ENCODE data around the gene TMEM45B. TPM values are rescaled to one million over a fixed set of nuclear protein-coding genes. Genes with fewer than 3 reads are reported as not detected.

TMEM45B gene
- total and polyA plus RNA-seq, 2 of the 13 experiments (the other 11 are each of a cell fraction or from before 2014, with no cell fraction given) = 29.1 to 181 TPM

- TF ChIP-seq RBFOX2 (IDR thresholded peaks at IDR 0.05; ENCODE audit: low read depth, low read length) = 0 out of 2 replicates have a peak, but pooled peaks have one; percentile 37
- TF ChIP-seq HMG20A (CRISPR knock-in tag; IDR thresholded peaks at IDR 0.05; ENCODE audit: borderline replicate concordance) = peak; percentile 88
- TF ChIP-seq AKAP8 (CRISPR knock-in tag; IDR thresholded peaks at IDR 0.05) = 0 out of 2 replicates have a peak, but pooled peaks have one; percentile 26
- TF ChIP-seq CREM (IDR thresholded peaks at IDR 0.05) = peak; percentile 76
- TF ChIP-seq CREM (CRISPR knock-in tag; IDR thresholded peaks at IDR 0.05) = no peak
- peak; percentile 60; the same call in 1 of the 2 replicates for TF ChIP-seq DPF2 (CRISPR knock-in tag; IDR thresholded peaks at IDR 0.05; ENCODE audit: borderline replicate concordance, low read depth)
- 0 out of 2 replicates have a peak, but pooled peaks have one; percentile 33 for TF ChIP-seq ZNF350 (CRISPR knock-in tag; IDR thresholded peaks at IDR 0.05; ENCODE audit: borderline replicate concordance, low read depth)
- TF ChIP-seq IKZF5 (CRISPR knock-in tag; IDR thresholded peaks at IDR 0.05) = peak; percentile 90
- no peak for TF ChIP-seq ZNF747 (CRISPR knock-in tag; IDR thresholded peaks at IDR 0.05; ENCODE audit: borderline replicate concordance)
- TF ChIP-seq TEAD2 (CRISPR knock-in tag; IDR thresholded peaks at IDR 0.05) = no peak
- peak; percentile 30; the same call in 1 of the 2 replicates for TF ChIP-seq ARID3A (IDR thresholded peaks at IDR 0.05; ENCODE audit: low read depth, low read length)
- TF ChIP-seq ATRX (CRISPR knock-in tag; IDR thresholded peaks at IDR 0.05; ENCODE audit: borderline replicate concordance) = no peak
- TF ChIP-seq RERE (CRISPR knock-in tag; IDR thresholded peaks at IDR 0.05; ENCODE audit: low read depth) = peak; percentile 57; the same call in 1 of the 2 replicates
- peak; percentile 73 for TF ChIP-seq JUN (CRISPR knock-in tag; IDR thresholded peaks at IDR 0.05)
- peak; percentile 47; the same call in 1 of the 2 replicates for TF ChIP-seq KAT8 (CRISPR knock-in tag; IDR thresholded peaks at IDR 0.05)
- TF ChIP-seq SALL1 (CRISPR knock-in tag; IDR thresholded peaks at IDR 0.05) = peak; percentile 95
- peak in 1 of 2 experiments; percentile 78; a peak in 2 of 4 replicates for TF ChIP-seq EP300 (IDR thresholded peaks at IDR 0.05; ENCODE audit: low read depth in 2 of 2, low read length in 2 of 2)
- peak; percentile 41; the same call in 1 of the 2 replicates for TF ChIP-seq EP300 (CRISPR knock-in tag; IDR thresholded peaks at IDR 0.05; ENCODE audit: borderline replicate concordance)
- peak; percentile 27; the same call in 1 of the 2 replicates for TF ChIP-seq ZNF12 (CRISPR knock-in tag; IDR thresholded peaks at IDR 0.05)
- TF ChIP-seq SOX13 (IDR thresholded peaks at IDR 0.05) = no peak; the same call in 1 of the 2 replicates
- peak in 1 of 2 experiments; percentile 75; a peak in 1 of 4 replicates for TF ChIP-seq SOX13 (CRISPR knock-in tag; conservative IDR thresholded peaks at IDR 0.05 in 1 of 2, IDR thresholded peaks at IDR 0.05 in 1 of 2)
- peak; percentile 93 for TF ChIP-seq MEF2D (CRISPR knock-in tag; IDR thresholded peaks at IDR 0.05)
- TF ChIP-seq ZSCAN9 (CRISPR knock-in tag; IDR thresholded peaks at IDR 0.05; ENCODE audit: borderline replicate concordance) = peak; percentile 76; the same call in 1 of the 2 replicates
These were observed 12.7 kb downstream of the TMEM45B start (continued) for GRCh38 chr11:129828301-129828836.
